AG04450 (cell line): ENCODE results near the gene SCN4A. TPM values are rescaled to one million over a fixed set of nuclear protein-coding genes. Genes with fewer than 3 reads are reported as not detected.

Experiments used
- CTCF ChIA-PET: fragments of 300-600, 350-600 bp; formaldehyde crosslinking; extraction: SDS; loops from one replicate; lab custom pipeline; 2022; ENCODE audit warnings: antibody characterized with exemption, inconsistent platforms; lab: Charles Lee
- POLR2A ChIA-PET: fragments of 350-600 bp; formaldehyde crosslinking; extraction: SDS; loops from one replicate; lab custom pipeline; 2021; ENCODE audit warnings: antibody characterized with exemption, inconsistent platforms; lab: Yijun Ruan, JAX
- DNase-seq: peaks from one replicate; pipeline ENCODE4 v3.0.0-alpha.2; 2011; ENCODE audit warnings: low read depth, low spot score
- H3K27ac ChIP-seq: one replicate; pipeline ENCODE4 v1.5.1; 2012; ENCODE audit warnings: low read depth, low read length, control low read depth
- H3K27me3 ChIP-seq: one replicate; pipeline ENCODE4 v1.6.0; 2012; ENCODE audit warnings: low read length; ENCODE audit not compliant: control insufficient read depth, insufficient read depth
- H3K4me3 ChIP-seq: 2 replicates; pipeline ENCODE4 v1.5.1; 2011; ENCODE audit warnings: mild to moderate bottlenecking, low read depth, low read length, control low read depth
- H3K9me3 ChIP-seq: 2 replicates; pipeline ENCODE4 v1.5.1; 2012; ENCODE audit warnings: low read length; ENCODE audit not compliant: control insufficient read depth, insufficient read depth
- CTCF ChIP-seq: IDR thresholded peaks from 2 replicates; pipeline ENCODE4 v1.5.1; 2011; ENCODE audit warnings: low read depth, low read length, control low read depth, inconsistent platforms
- polyA plus RNA-seq: library from polyadenylated mRNA; depleted of rRNA; stranded (reverse); fragments of >200 nt; gene quantifications from 2 replicates; pipeline ENCODE4 v1.2.3, GENCODE V29; 2011

Gene SCN4A
- polyA plus RNA-seq, 1 experiment = 0.01 TPM

DNA sequence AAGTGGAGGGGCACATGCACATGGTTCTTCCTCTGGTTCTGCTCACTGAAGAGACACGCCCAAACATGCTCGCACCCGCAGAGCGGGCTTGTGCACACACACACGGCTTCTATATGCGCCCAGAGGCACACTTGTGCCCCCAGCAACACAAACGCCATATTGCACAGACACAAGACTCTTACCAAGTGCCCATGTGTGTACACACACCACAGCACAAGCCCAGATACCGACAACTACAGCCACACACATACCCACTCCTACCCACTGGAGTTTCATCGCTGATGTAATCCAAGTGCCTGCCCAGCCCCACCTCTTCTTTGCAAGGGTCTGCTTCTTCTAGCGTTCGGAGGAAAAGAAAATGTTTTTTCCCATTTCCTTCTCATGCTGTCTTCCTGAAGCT lies 18.9 kb upstream of the SCN4A start:
- no peak for TF ChIP-seq CTCF
- POLR2A ChIA-PET = no interaction called here
- H3K9me3 ChIP-seq = no peaks in the 10 kb centered on the region; the same call in 1 of the 2 replicates
- no peak for DNase-seq
- CTCF ChIA-PET = interaction anchor here (1.9 kb wide), 1 partner anchor 26 kb away, joined by 6 read pairs; no protein-coding TSS in a partner anchor
- H3K27me3 ChIP-seq = peaks cover 23% of the 10 kb centered on the region
- no peak overlapping the region for H3K4me3 ChIP-seq
- H3K27ac ChIP-seq = no peak overlapping the region

DNA sequence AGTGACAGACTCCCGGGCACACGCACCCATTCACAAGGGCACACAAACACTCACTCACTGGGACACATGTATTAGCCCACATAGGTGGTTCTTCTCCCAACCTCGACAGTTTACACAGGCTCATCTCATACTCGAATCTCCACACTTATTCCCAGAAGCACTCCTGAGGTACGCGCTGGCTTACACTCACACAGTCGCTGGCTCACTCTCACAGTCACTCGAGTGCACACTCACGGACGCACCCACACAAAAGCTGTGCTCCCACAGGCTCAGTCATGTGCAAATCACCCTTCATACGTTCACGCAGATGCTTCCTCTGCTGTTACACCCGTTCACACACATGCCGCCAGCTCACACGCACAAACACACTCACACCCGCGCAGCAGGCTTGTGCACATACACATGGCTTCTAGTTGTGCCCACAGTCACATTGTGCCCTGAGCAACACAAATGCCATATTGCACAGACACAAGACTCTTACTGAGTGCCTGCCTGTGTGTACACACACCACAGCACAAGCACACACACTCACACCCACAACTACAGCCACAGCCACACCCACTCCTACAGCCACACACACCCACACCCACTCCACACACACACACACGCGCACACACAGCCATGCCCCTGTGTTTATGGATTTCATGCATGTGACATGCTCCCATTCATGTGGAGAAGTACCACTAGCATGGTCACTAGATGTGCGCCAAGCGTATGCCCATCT lies 17.1 kb upstream of the SCN4A start:
- CTCF ChIA-PET = interaction anchor here (1.1 to 2.7 kb wide), 6 partner anchors 15 to 78 kb away, joined by 3 to 19 read pairs (median 4); partner anchors contain the start of genes CSHL1 and GH1

GRCh38 chr17:63988741-63989621 lies 16.3 kb upstream of the SCN4A start:
- DNase-seq = no peak
- H3K4me3 ChIP-seq = no peak overlapping the region
- TF ChIP-seq CTCF = no peak
- CTCF ChIA-PET = interaction anchor here (2.7 kb wide), 1 partner anchor 70 kb away, joined by 19 read pairs; the partner anchor contains the start of gene GH1
- POLR2A ChIA-PET = no interaction called here
- no peaks in the 10 kb centered on the region; the same call in 1 of the 2 replicates for H3K9me3 ChIP-seq
- H3K27ac ChIP-seq = no peak overlapping the region
- peaks cover 22% of the 10 kb centered on the region for H3K27me3 ChIP-seq

More for the DNA sequence above, 17.1 kb upstream of the SCN4A start:
- POLR2A ChIA-PET = no interaction called here
- no peak for DNase-seq
- Histone ChIP-seq H3K4me3 (no peak overlapping the region), H3K9me3 (no peaks in the 10 kb centered on the region; the same call in 1 of the 2 replicates), H3K27me3 (peaks cover 23% of the 10 kb centered on the region), H3K27ac (no peak overlapping the region)
- TF ChIP-seq CTCF = no peak

DNA sequence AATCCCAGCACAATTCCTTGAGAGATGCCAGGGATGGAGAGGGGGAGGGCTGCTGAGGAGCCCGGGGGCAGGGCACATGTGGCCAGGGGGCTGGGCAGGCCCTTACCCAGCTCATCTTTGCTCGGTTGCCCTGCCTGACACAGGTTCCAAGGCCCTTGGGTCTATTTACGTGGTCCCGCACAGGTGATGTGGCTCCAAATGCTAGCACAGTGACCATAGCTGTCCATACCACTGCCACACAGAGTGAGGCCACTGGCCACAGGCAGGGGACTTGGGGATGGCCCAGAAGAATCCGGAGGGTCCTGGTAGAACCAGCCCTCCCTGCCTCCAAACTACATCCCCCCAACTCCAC lies 15.4 kb upstream of the SCN4A start:
- Histone ChIP-seq H3K4me3 (no peak overlapping the region), H3K27me3 (peaks cover 17% of the 10 kb centered on the region), H3K27ac (no peak overlapping the region), H3K9me3 (peaks cover 1% of the 10 kb centered on the region; the same call in 1 of the 2 replicates)
- TF ChIP-seq CTCF = no peak
- DNase-seq = no peak
- POLR2A ChIA-PET = no interaction called here
- CTCF ChIA-PET = interaction anchor here (1.6 to 3.0 kb wide), 2 partner anchors 8 to 69 kb away, joined by 3 to 13 read pairs; partner anchors contain the start of gene GH1
